NCI-H1436 (cell line): Measurements from ENCODE around the gene PROK1.
"Not testable (repeated sequence)": the region's sequence is repeated elsewhere in the genome, so short reads cannot be mapped to it uniquely, and the experiment has no call there.

Source experiments
- DNase-seq: peaks from one replicate; lab custom pipeline; 2025; lab: John Stamatoyannopoulos, UW

The PROK1 gene, protein sequence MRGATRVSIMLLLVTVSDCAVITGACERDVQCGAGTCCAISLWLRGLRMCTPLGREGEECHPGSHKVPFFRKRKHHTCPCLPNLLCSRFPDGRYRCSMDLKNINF

DNA sequence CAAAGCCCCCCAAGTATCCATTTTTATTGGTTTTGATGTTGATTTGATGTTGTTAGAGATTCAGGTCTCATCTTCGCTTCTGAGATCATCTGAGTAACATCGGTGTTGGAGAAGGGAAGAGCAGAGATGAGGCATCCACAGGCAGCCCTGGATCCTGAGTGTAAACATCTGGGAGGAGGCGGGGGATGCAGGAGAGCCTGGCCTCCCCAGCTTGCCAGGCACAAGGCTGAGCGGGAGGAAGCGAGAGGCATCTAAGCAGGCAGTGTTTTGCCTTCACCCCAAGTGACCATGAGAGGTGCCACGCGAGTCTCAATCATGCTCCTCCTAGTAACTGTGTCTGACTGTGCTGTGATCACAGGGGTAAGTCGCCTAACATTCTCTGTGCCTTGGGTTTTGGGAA is at the start of gene PROK1:
Gene PROK1, plus strand, starts transcription at position 221 of the 400 bp plus-strand sequence. Its CDS starts 68 bp downstream, at position 289.
- DNase-seq: no peak

DNA sequence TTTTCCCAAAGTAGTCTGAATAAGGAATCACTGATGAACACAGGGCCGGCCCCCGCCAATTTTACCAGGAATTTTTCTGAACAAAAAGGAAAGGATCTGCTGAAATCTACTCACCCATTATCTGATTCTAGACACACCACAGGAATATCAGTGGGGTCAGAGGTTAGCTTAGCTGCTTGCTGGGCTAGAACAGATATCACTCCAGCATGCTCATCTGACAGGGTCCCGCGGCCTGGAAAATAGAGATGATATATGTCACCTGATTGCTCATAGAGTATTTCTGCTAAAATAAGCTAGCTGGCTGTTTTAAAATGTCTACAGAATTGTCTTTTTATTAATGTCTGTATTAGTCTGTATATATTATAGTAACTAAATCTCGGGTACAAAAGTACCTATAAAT is 47.1 kb upstream of the PROK1 start:
- DNase-seq: no peak

DNA sequence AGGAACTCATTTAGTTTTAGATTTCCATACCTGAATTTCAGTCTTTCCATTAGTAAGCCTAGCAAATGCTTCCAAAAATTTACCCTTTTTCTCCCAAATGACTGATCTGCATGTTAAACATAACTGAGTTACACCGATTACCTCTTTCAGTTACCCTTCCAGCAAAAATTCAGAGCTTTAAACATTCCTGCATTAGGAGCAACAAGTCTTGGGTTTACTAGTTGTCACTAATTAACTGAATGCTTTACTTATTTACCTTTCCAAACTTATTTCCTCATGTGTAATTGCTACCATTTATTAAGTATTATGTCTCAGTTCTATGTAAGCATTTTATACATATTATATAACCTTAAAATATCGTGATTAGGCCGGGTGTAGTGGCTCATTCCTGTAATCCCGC is 46.5 kb upstream of the PROK1 start:
- no peak for DNase-seq

DNA sequence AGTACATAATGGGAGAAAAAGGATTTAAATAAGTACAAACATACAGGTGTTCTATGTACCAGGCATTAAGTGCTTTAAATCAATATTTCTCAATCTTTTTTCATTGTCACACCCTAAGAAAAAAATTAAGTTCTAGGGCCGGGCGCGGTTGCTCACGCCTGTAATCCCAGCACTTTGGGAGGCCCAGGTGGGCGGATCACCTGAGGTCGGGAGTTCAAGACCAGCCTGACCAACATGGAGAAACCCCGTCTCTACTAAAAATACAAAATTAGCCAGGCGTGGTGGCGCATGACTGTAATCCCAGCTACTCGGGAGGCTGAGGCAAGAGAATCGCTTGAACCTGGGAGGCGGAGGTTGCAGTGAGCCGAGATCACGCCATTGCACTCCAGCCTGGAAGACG is 44.5 kb upstream of the PROK1 start:
- DNase-seq: not testable (repeated sequence)

DNA sequence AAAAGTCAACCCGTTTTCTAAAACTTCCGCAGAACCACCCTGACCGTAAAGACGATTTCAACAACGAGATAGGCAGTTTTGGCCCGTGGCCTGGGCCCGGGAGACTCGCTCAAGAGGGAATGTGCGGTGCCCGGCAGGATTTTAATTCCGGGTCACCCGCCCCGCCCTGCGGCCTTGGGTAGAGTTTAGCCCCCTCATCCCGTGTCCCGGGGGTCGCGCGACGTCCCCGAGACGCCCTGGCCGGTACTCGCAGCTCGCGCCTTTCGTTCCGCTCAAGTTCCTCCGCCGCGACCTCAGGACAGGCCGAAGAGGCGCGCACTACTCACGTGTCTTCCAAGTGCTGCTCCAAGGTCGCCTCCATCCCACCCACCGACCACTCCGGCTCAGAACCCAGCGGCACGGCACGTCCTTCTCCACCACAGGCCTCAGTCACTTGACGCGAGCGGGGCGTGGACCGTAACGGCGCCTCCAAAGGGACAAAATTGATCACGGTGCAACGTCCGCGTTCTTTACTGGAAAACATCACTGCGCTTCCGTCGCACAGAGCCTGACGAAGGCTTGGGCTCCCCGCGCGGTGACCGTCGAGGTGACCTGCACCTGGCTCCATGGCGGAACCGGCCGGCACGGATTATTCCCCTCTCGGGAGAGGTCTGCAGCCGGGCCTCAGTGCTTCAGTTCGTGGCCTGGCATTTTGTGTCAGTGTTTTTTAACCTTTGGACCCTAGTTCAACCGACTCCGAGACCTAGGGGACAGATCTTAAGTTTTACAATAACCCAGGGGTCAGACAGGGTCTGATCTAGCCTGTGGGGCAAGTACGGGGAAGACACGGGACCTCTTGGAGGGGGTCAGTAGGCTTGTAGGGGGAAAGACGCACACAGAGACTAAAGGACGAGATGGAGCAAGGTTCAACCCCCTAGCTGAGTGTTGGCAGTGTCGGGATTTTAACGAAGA is 43.4 kb upstream of the PROK1 start, which contains the start of gene LAMTOR5:
Gene LAMTOR5, minus strand, starts transcription at position 435 of the 951 bp plus-strand sequence. Its CDS starts 74 bp downstream, at position 361.
- DNase-seq: peak; percentile 72

DNA sequence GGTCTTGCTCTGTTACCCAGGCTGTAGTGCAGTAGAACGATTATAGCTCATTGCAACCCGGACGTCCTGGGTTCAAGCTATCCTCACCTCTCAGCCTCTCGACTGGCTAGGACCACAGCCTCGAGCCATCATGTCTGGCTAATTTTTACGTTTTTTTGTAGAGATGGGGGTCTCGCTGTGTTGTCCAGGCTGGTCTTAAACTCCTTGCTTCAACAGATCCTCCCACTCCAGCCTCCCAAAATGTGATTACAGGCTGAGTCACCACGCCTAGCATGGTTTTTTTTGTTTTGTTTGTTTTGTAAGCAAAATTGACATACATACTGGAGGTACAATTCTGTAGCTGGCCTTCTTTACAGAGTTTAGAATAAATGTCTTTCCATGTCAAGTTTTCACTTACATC is 42.5 kb upstream of the PROK1 start:
- no peak for DNase-seq

DNA sequence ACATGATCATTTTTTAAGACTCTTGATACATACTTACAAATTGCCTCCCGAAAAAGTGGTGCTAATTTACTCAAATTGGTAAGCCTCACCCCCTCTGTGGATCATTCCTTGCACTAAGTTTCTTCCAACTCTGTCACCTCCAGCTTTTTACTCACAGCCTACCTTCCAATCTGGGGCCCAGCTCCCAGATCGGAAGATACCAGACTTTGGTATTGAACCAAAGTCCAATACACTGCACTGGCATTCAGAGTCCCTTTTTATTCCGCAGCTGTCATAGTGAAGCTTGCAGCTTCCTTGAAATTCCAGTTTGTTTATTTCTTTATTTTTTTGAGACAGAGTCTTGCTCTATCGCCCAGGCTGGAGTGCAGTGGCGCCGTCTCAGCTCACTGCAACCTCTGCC is 41.6 kb upstream of the PROK1 start:
- DNase-seq: no peak

DNA sequence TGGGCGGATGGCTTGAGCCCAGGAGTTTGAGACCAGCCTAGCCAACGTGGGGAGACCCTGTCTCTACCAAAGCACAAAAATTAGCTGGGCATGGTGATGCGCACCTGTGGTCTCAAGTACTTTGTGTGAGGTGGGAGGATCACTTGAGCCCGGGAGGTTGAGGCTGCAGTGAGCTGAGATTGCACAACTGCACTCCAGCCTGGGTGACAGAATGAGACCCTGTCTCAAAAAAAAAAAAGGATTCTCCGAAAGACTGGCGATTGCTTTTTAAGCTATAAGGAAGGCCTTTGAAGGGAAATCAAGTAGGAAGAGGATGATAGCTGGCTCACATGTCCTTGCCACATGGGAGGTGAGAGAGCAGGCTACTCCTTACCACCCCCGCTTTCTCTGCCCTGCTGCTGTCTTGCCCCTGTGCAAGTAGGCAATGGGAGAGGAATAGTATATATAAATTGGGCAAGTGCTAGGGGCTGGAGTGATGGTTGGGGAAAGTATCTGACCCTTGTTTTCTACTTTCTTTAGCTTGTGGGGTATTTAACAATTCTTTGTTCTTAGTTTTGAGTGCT is 39.7 kb upstream of the PROK1 start:
- no peak for DNase-seq

DNA sequence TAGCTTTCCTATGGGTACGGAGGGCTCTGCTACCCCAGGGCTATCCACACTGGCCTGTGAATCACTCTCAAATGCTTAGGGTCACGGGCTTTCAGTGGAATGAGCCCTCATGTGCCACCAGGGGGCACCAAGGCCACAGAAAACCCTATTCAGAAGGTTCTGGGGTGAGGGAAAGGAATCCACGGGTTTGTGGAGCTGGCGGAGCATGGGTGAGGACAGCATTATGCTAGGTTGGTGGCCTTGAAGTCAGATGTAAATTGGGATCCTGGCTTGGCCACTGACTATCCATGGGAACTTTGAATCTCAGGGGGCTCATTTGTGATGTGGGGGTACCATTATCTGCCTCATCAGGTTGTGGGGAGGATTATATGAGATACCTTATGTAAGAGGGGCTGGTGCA is 38.4 kb upstream of the PROK1 start:
- DNase-seq: peak; percentile 48

DNA sequence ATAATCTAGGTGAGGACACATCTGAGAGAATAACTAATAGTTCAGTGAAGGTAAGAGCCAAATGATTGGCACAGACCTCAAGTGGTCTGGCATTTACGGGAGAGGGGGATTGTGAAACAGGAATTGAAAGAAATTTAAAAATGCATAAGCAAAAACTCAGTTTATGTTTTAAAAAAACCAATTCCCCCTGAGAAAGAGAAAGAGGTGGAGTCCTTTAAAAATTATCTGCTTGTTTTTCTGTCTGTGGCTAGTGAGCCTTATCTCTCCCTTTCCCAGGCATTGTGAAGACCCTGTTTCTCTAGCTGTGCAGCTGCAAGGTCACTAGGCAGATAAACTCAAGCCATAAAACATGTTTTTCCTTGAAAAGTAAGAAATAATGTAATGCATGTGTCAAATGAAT is 37.9 kb upstream of the PROK1 start:
- DNase-seq: not testable (repeated sequence)

DNA sequence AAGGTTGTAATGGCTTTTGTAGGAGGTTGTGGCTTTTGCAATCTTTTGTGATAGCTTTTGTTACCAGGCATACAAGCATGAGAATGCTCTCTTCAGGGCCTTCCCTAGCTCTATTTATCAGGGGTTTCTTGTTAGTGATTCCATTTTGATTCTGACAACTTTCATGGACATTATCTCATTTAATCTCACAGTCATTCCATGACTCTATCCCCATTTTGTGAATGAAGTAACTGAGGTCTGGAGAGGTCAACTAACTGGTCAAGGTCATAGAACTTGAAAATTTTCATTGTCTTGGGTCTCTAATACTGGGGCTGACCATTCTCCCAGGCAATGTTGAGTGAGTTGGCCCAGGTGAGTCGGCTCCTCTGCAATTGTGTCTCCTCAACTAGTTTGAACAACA is 32.2 kb upstream of the PROK1 start:
- DNase-seq: no peak

DNA sequence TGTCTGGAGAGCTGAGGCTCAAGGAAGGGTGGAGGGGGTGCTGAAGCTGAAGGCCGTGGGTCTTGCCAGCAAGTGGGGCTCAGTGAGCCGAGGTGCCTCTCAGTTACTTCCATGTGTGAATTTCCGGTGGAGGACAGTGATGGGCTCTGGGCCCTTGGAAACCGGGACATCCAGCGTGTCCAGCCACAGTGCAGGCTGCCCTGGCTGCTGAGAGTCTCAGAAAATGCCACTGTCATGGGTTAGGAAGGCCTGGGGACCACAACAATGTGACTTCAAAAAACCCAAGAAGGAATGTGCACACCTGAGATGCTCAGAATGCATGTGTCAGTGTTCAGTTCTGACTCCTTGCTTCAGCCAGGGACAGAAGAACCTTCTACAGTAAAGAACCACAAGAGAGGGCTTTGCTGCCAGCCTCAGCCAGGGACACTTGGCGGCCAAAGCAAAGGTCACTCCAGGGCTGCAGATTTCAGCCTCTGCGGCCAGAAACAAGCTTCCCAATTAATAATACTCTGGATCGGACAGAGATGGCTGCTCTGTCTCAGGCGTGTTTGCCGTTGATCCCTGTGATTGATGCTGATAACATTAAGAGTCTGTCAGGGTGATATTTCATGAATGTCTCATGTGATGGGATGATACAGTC is 30.8 kb upstream of the PROK1 start:
- no peak for DNase-seq

DNA sequence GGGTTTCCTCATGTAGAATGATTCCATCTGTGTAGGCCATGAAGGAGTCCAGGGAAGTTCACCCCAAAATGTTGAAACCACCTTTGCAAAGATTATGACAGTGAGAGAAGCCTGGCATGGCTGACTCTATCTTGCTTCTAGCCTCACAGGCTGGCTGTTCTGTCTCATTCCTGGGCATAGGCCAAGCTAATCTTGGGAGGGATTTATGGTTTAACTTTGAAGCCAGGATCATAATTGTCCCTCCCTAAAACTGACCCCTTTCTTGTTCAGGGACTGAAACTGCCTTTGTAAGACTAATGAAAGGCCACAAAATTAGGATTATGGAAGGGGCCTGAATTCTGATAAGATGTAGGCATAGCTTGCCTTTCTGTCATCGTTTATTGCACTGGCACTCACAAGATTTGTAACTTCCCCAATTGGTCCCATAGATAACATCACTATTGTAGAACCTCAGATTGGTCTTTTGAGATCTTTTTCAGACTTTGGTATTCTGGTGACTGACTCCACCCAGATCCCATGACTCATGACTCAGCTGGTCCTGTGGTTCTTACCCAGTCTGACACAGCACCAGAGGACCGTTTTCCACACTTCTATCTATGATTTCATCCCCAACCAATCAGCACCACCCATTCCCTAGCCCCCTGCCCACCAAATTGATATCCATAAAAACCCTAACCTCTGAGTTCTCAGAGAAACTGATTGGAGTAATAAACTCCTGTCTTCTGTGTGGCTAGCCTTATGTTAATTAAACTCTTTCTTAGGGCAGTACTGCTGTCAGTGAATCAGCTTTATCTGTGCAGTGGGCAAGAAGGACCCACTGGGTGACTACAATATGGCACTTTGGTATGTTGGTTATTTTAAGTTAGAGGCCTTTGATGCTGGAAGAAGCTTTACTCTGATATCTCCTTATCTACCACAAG is 29.8 kb upstream of the PROK1 start:
- DNase-seq: no peak

DNA sequence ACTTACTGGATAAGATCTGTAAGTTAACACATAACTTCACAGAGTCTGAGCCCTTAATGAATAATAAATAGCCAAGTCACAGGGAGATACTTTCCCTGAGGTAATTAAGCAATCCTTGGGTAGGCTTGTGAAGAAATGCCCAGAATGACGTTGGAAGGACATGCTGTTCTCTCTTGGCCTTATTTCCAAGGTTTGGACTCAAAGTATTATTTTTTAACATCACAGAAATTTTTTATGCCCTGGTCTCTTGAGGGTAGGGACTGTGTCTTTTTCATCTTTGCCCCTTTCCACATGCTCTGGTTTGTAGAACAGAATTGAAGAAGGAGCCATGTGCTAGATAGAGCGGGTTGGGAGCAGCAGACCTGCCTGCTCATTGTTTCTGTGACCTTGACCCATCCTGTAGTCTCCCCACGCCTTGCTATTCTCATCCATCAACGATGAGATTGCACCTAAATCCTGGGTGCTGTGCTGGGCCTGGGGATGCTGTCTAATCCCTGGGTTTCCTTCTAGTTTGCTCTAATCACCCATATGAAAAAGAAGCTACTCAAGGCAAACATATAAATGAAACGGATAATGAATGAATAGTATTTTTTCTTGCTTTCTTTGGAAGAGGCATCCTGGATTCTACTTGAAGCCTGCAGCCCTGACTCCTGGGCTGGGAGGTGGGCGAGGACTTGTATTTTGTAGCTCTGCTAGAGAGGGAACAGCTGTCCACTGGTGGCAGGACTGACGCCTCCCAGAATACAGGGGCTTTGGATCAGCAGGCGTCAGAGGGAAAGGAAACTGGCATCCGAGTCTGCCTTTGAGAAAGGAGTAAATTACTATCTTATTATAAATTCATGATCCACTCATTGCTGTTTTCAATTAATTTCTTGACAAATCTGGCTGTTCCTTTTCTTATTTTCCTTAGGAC is 26.0 kb upstream of the PROK1 start:
- DNase-seq: no peak

DNA sequence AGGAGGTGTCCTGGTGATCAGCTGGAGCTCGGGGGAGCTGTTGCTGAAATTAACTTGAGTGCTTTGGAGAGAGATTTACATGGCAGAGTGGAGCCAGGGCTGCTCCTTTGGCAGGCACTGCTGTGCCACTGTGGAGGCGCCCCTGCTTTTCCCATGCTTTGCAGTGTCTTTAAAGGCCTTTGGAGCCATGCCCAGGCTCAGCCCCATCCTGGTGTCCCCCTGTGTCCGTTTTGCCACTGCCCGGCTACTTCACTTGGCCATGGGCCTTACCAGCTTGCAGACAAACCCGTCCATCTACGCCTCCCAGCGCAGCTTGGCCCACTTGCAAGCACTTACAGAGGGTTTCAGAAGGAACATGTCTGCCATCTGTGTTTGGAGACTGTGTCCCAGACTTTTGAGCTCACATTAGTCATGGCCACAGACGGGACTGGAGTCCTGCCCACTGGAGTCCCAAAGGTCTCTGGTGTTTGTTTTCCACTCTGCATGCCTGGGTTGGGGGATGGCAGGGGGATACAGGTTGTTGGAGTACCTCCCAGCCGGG is 25.3 kb upstream of the PROK1 start:
- DNase-seq: no peak

DNA sequence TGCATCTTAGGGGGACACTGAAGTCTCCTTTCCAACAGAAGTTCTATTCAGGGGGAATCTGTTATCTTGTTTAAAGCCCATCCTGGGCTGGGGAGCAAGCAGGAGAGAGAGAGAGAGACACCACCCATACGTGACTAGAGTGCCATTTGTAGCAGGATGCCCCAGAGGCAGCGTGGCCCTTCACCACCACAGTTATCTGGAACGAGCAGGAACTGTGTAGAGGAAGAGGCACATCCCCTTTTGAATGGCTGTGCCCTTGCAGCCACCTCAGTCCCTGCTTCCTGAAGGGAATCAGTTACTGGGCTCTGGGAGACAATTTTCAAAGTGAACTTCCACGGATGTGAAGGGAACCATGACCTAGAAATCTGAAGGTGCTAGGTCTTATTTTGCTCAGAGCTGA is 24.1 kb upstream of the PROK1 start:
- no peak for DNase-seq

DNA sequence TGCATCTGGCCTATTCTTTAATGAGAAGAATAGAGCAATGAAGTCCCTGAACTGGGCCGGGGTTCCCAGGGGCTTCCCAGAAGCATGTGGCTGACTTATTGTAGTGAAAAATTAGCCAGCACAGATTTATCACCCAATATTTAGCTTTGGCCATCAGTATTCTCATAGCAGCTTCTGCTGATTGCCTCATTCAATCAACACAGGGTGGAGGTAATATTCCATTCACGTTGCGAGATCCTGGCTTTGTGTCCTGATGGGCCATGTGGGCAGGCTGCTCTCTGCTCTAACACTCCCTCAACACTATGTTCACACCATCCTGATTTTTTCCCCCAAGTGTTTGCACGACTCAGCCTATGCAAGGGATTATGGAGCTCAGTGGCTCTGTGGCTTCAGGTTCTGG is 22.0 kb upstream of the PROK1 start:
- no peak for DNase-seq

DNA sequence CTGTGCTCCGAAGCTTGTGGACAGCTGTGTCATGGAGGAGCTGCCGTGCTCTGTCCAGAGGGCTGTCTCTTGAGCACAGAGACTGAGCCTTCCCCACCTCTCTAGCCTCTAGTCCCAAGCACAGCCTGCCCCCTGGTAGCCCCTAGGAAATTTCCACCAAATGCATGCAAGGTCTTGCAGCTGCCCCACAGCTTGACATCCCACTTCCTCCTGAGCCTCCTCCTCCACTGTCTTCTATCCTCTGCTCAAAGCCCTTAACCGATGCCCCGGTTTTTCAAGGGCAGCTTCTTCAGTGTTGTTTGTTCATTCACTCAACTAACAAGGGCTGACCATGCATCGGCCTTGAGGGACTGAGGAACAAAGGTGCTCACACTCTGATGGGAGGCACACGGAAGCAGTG is 20.6 kb upstream of the PROK1 start:
- no peak for DNase-seq

DNA sequence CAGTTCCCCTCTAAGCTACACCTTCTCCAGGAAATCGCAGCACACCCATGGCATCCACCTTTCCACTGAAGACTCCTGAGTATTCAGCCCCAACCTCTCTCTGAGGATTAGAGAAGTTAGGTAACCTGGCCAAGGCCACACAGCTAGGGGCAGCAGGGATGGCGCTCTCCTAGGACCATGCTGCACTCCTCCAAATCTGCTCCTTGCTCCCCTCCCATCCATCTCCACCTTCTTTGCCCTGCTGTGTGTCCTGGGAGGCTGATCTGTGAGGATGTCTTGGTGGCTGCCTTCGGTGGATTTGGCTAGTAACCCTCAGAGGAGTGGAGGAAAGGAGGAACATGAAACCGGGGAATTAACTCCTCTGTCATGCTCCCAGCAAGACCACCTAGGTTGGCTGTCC is 20.0 kb upstream of the PROK1 start:
- no peak for DNase-seq

DNA sequence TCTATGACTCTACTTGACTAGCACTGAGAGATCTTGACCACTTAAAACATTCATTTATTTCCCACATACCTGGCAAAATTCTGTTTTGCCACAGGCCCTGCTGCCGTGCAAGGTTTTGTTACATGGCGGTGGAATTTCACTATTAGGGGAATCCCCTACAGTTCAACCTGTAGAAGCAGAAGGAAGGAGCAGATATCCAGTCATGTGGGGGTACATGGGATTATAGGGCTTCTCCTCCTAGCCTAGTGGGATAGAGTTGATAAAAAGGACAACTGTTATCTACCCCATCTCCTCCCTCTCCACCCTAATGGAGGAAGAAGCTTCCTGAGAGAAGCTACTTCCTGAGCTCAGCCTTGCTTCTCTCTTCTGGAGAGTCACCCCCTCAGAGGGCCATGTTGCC is 17.7 kb upstream of the PROK1 start:
- DNase-seq: no peak
